Measurements from ENCODE around the gene RPL12.

- no peak for TF ChIP-seq POLR2A (IDR thresholded peaks at IDR 0.05)
- no peak for TF ChIP-seq CTCF (IDR thresholded peaks at IDR 0.05)
- TF ChIP-seq POLR2AphosphoS5 (IDR thresholded peaks at IDR 0.05; ENCODE audit: insufficient read depth in 1 of 2, low read depth in 1 of 2), result no peak
These were observed 16.4 kb upstream of the RPL12 start for GRCh38 chr9:127467621-127468020.
